ENCODE measurements around the gene AMFR. TPM values are rescaled to one million over a fixed set of nuclear protein-coding genes. Genes with fewer than 3 reads are reported as not detected.

The AMFR gene
- total and polyA plus RNA-seq, 2 of the 8 experiments (the other 6 are each of a cell fraction or from before 2014, with no cell fraction given) = 18.6 to 21.7 TPM

DNA sequence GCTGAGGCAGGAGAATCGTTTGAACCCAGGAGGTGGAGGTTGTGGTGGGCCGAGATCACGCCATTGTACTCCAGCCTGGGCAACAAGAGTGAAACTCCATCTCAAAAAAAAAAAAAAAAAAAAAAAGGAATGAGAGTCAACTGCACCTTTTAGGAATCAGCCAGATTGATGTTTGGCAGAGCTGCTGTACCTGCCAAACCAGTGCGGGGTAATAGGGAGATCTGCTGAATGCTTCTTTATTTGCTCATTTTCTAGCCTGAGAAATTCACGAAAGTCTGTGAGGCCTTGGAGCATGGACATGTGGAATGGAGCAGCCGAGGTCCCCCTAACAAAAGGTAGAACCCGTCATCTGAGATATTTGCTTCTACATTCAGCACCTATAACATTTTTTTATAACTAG, 44.4 kb upstream of the AMFR start:
- Histone ChIP-seq H3K9me3 (ENCODE audit: insufficient read depth in 2 of 2, low read depth in 1 of 2, low read length in 1 of 2) (no peaks in the 10 kb centered on the region), H3K27me3 (replicated peaks in 1 of 4; ENCODE audit: control insufficient read depth in 3 of 4, extremely low read depth in 1 of 4, insufficient read depth in 3 of 4, low read length in 3 of 4) (no peaks in the 10 kb centered on the region), H3K36me3 (ENCODE audit: control insufficient read depth in 2 of 4, insufficient read depth in 4 of 4, low read length in 3 of 4) (peaks cover 27 to 85% (median 68%) of the 10 kb centered on the region in 4 experiments), H3K4me1 (replicated peaks in 1 of 4; ENCODE audit: control insufficient read depth in 3 of 4, insufficient read depth in 4 of 4, low read length in 3 of 4) (no peaks in the 10 kb centered on the region), H3K4me2 (ENCODE audit: insufficient read depth in 1 of 2, low read depth in 2 of 2, low read length in 2 of 2) (no peak overlapping the region), H4K5ac (ENCODE audit: insufficient read length, low read depth, low read length) (no peak overlapping the region), H3K4me3 (ENCODE audit: extremely low read depth in 1 of 4, insufficient read depth in 2 of 4, low read depth in 3 of 4, low read length in 4 of 4) (no peak overlapping the region), H3K79me1 (ENCODE audit: low read depth, low read length) (no peaks in the 10 kb centered on the region), H4K20me1 (replicated peaks in 1 of 2; ENCODE audit: control insufficient read depth in 1 of 2, insufficient read depth in 2 of 2, low read length in 2 of 2) (peaks cover 0 to 4% of the 10 kb centered on the region in 2 experiments), H3K23me2 (ENCODE audit: low read depth, low read length) (no peaks in the 10 kb centered on the region), H2BK20ac (ENCODE audit: low read length) (no peak overlapping the region), H2AFZ (ENCODE audit: low read length) (no peak overlapping the region), H3K18ac (ENCODE audit: extremely low read depth, low read length) (no peak overlapping the region), H3K79me2 (ENCODE audit: control insufficient read depth in 1 of 2, insufficient read depth in 2 of 2, low read length in 2 of 2) (no peaks in the 10 kb centered on the region), H4K91ac (replicated peaks; ENCODE audit: insufficient read length, low read length) (no peak overlapping the region), H2BK120ac (replicated peaks; ENCODE audit: low read depth, low read length) (no peak overlapping the region), H2BK12ac (ENCODE audit: low read depth, low read length) (no peak overlapping the region), H2BK15ac (ENCODE audit: low read length) (no peak overlapping the region), H3K9ac (replicated peaks in 1 of 4; ENCODE audit: extremely low read depth in 1 of 4, low read depth in 3 of 4, low read length in 3 of 4) (no peak overlapping the region), H3K56ac (replicated peaks; ENCODE audit: insufficient read length, low read depth, low read length) (no peak overlapping the region), H3K4ac (replicated peaks; ENCODE audit: insufficient read length, low read depth, low read length) (no peak overlapping the region), H3K14ac (ENCODE audit: insufficient read length) (no peak overlapping the region), H2AK5ac (ENCODE audit: low read depth, low read length) (no peak overlapping the region), H2BK5ac (ENCODE audit: low read depth, low read length) (no peak overlapping the region), H3K27ac (ENCODE audit: low read depth, low read length) (no peak overlapping the region), H3K23ac (ENCODE audit: insufficient read length) (no peak overlapping the region), H4K8ac (ENCODE audit: extremely low read depth, insufficient read depth, low read length) (no peak overlapping the region)
- CTCF ChIA-PET (ENCODE audit: partially characterized antibody) = interaction anchor here (1.3 kb wide), 1 partner anchor 32 kb away, joined by 3 read pairs; no protein-coding TSS in a partner anchor
- FAIRE-seq (no peak), DNase-seq (ENCODE audit: low read depth in 1 of 2, low spot score in 2 of 2) (no peak)
- 89% methylated on average over 6 of the region's 7 CpGs; no CpG with 5 or more reads in 1 of the 2 experiments for WGBS, 2 experiments (ENCODE audit: extremely low coverage in 1 of 2, insufficient coverage in 1 of 2, insufficient read length in 1 of 2, insufficient replicate concordance in 2 of 2, low coverage in 1 of 2, low lambda C conversion rate in 2 of 2, missing lambda C conversion rate in 1 of 2)
- POLR2A ChIA-PET (ENCODE audit: partially characterized antibody) = interaction anchor here (1.5 to 2.2 kb wide), 2 partner anchors 9 to 10 kb away, joined by 5 to 9 read pairs; no protein-coding TSS in a partner anchor
- no peak for TF ChIP-seq TBP (IDR thresholded peaks at IDR 0.05; ENCODE audit: low read depth, low read length)
- no peak for TF ChIP-seq CBX8 (IDR thresholded peaks at IDR 0.05; ENCODE audit: borderline replicate concordance, low read depth, low read length)
- no peak for TF ChIP-seq TEAD4 (IDR thresholded peaks at IDR 0.05; ENCODE audit: low read depth, low read length)
- no peak for TF ChIP-seq KDM5A (IDR thresholded peaks at IDR 0.05; ENCODE audit: low read length)
- TF ChIP-seq RNF2 (IDR thresholded peaks at IDR 0.05; ENCODE audit: borderline replicate concordance, low read depth, low read length, missing control alignments, poor library complexity, severe bottlenecking) = no peak
- TF ChIP-seq KDM1A (IDR thresholded peaks at IDR 0.05; ENCODE audit: borderline replicate concordance, low read length) = no peak
- no peak for TF ChIP-seq ASH2L (IDR thresholded peaks at IDR 0.05; ENCODE audit: low read length)
